MM.1S (cell line): ENCODE measurements around the gene CDH22.

Experiments used
- CTCF ChIP-seq: fragments of 300-600 bp; sonication (generic); IDR thresholded peaks from 2 replicates; pipeline ENCODE4 v1.5.1; 2016; ENCODE audit warnings: antibody characterized with exemption, low read length, mixed read lengths
- EZH2 ChIP-seq: fragments of 300-600 bp; sonication (generic); optimal IDR thresholded peaks from 2 replicates; pipeline ENCODE3; 2017; ENCODE audit warnings: low read depth, mild to moderate bottlenecking, antibody characterized with exemption, low read length, mixed read lengths

- TF ChIP-seq CTCF (peak; percentile 78), EZH2 (no peak)
These were observed 929 bp downstream of the CDH22 start for GRCh38 chr20:46307139-46307998.
